GM10248 (cell line): Measurements from ENCODE around the gene OAS1.
A peak's percentile ranks its signal among the peaks of the same experiment; 100 is the strongest.
"Not testable (repeated sequence)": the region's sequence is repeated elsewhere in the genome, so short reads cannot be mapped to it uniquely, and the experiment has no call there.

Experiments used
- CTCF ChIA-PET: fragments of 300-600 bp; sonication (Branson Sonifier 250); formaldehyde crosslinking; extraction: SDS; loops from one replicate; lab custom pipeline; 2021; ENCODE audit warnings: antibody characterized with exemption; lab: Yijun Ruan, JAX
- POLR2A ChIA-PET: fragments of 350-650 bp; sonication (Branson Sonifier 250); formaldehyde crosslinking; extraction: SDS; loops from one replicate; lab custom pipeline; 2020; ENCODE audit warnings: antibody characterized with exemption; lab: Yijun Ruan, JAX
- DNase-seq: peaks from one replicate; pipeline ENCODE4 v3.0.0; 2012; ENCODE audit errors: extremely low spot score
- TF ChIP-seq, protein P1 (sequence below): IDR thresholded peaks from 2 replicates; pipeline ENCODE4 v1.5.1; 2012; ENCODE audit warnings: mild to moderate bottlenecking, low read depth; ENCODE audit errors: extremely low read depth, missing control alignments, control extremely low read depth

Gene OAS1

GRCh38 chr12:112916270-112916669, 9.5 kb downstream of the OAS1 start:
- no peak for DNase-seq
- TF ChIP-seq, protein P1, sequence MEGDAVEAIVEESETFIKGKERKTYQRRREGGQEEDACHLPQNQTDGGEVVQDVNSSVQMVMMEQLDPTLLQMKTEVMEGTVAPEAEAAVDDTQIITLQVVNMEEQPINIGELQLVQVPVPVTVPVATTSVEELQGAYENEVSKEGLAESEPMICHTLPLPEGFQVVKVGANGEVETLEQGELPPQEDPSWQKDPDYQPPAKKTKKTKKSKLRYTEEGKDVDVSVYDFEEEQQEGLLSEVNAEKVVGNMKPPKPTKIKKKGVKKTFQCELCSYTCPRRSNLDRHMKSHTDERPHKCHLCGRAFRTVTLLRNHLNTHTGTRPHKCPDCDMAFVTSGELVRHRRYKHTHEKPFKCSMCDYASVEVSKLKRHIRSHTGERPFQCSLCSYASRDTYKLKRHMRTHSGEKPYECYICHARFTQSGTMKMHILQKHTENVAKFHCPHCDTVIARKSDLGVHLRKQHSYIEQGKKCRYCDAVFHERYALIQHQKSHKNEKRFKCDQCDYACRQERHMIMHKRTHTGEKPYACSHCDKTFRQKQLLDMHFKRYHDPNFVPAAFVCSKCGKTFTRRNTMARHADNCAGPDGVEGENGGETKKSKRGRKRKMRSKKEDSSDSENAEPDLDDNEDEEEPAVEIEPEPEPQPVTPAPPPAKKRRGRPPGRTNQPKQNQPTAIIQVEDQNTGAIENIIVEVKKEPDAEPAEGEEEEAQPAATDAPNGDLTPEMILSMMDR: no peak
- ChIA-PET POLR2A (interaction anchor here (1.4 kb wide), 1 partner anchor 9 kb away, joined by 3 read pairs; the partner anchor contains the start of gene OAS1), CTCF (interaction anchor here (0.9 to 1.6 kb wide), 6 partner anchors 8 to 77 kb away, joined by 3 to 9 read pairs (median 4); partner anchors contain the start of gene OAS2)

DNA sequence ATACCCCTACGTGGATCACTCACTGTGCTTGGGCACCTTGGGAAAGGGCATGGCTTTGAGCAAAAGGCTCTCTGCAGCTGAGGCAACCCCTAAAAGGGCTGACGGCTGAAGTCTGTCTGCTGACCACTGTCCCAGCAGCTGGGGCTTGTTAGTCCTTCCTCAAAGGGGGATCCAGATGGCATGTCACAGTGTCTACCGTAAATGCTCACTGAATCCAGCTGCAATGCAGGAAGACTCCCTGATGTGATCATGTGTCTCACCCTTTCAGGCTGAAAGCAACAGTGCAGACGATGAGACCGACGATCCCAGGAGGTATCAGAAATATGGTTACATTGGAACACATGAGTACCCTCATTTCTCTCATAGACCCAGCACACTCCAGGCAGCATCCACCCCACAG, 12.4 kb downstream of the OAS1 start:
- TF ChIP-seq, protein P1: no peak

DNA sequence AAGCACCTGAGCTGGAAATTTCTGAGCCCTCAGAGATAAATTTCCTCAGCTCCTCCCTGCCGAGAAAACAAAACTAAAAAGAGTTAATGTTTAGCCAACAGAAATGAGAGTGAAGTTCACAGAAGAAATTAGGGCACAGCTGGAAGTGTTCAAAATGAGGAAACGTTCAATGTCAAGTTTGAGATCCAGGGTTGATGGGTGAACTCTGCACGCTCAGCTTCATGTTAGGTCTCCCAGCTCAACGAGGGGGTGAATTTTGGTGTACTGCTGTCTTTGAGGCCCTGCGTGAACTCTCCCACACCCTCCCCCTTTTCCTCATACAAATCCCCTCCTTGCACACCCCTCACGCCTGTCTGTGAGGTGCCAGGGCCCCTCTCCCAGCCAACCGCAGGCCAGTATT, 18.2 kb downstream of the OAS1 start:
- DNase-seq: peak; percentile 52
- TF ChIP-seq, protein P1: no peak
- ChIA-PET CTCF (interaction anchor here (0.9 to 2.8 kb wide), 5 partner anchors 12 to 25 kb away, joined by 3 to 10 read pairs (median 4); partner anchors contain the start of gene OAS1), POLR2A (interaction anchor here (0.9 kb wide), 1 partner anchor 53 kb away, joined by 3 read pairs; the partner anchor contains the start of gene OAS2)

More for the DNA sequence above, 12.4 kb downstream of the OAS1 start:
- DNase-seq: no peak
- ChIA-PET CTCF (interaction anchor here (0.9 to 3.2 kb wide), 3 partner anchors 9 to 19 kb away, joined by 3 to 12 read pairs (median 7); partner anchors contain the start of gene OAS1), POLR2A (no interaction called here)

GRCh38 chr12:112926416-112927033, 19.8 kb downstream of the OAS1 start:
- POLR2A ChIA-PET: interaction anchor here (0.6 kb wide), 1 partner anchor 260 kb away, joined by 3 read pairs; no protein-coding TSS in a partner anchor
- CTCF ChIA-PET: interaction anchor here (2.8 kb wide), 1 partner anchor 26 kb away, joined by 10 read pairs; no protein-coding TSS in a partner anchor
- not testable (repeated sequence) for DNase-seq

- DNase-seq: no peak
- POLR2A ChIA-PET: no interaction called here
- CTCF ChIA-PET: interaction anchor here (2.5 kb wide), 1 partner anchor 27 kb away, joined by 5 read pairs; no protein-coding TSS in a partner anchor
- TF ChIP-seq, protein P1: no peak
Measured at GRCh38 chr12:112927475-112927874, 20.7 kb downstream of the OAS1 start.

GRCh38 chr12:112927925-112928324, 21.2 kb downstream of the OAS1 start:
- no peak for DNase-seq
- ChIA-PET CTCF (interaction anchor here (2.5 kb wide), 1 partner anchor 28 kb away, joined by 5 read pairs; no protein-coding TSS in a partner anchor), POLR2A (no interaction called here)
- TF ChIP-seq, protein P1: no peak

DNA sequence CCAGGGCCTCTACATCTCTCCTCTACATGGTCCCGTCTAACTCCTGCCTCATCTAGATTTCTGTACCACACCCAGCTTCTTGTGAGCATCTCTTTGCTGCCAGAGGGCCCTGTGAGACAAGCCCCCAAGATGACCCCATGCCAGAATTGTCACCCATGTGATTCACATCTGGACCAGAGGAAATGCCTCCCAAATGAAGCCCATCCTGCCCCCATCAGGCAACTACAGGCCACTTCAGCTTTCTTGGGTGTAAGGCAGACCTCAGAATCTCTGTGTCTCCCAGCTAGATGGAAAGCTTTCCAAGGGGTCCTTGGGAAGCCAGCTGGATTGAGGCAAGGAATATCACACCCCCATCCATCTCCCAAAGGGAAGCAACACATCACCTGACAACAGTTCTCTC, 22.2 kb downstream of the OAS1 start:
- POLR2A ChIA-PET: no interaction called here

More for the DNA sequence above, 22.2 kb downstream of the OAS1 start:
- TF ChIP-seq, protein P1: peak; percentile 14
- no peak for DNase-seq
- CTCF ChIA-PET: interaction anchor here (2.5 kb wide), 1 partner anchor 29 kb away, joined by 5 read pairs; no protein-coding TSS in a partner anchor
